ENCODE data around the gene GRID1. TPM values are rescaled to one million over a fixed set of nuclear protein-coding genes. Genes with fewer than 3 reads are reported as not detected.

Gene GRID1
- total RNA-seq, 1 experiment from 2014 or later: not detected

GRCh38 chr10:86067436-86068050, 299.1 kb downstream of the GRID1 start:
- Histone ChIP-seq H3K9me3 (ENCODE audit: insufficient read depth, low read depth) (no peaks in the 10 kb centered on the region), H3K36me3 (ENCODE audit: low read depth) (no peaks in the 10 kb centered on the region), H3K4me1 (replicated peaks; ENCODE audit: insufficient read depth) (no peaks in the 10 kb centered on the region), H3K4me2 (no peak overlapping the region), H3K27me3 (ENCODE audit: insufficient read depth, low read depth) (peaks cover 7% of the 10 kb centered on the region; the same call in 1 of the 2 replicates), H3K79me2 (ENCODE audit: low read depth) (no peaks in the 10 kb centered on the region), H3K9me2 (ENCODE audit: insufficient read depth) (no peaks in the 10 kb centered on the region), H2AFZ (no peak overlapping the region), H3K27ac (no peak overlapping the region), H3F3A (ENCODE audit: insufficient read depth, low read depth) (no peaks in the 10 kb centered on the region), H4K20me1 (ENCODE audit: insufficient read depth) (no peaks in the 10 kb centered on the region), H3K4me3 (no peak overlapping the region)
- intact Hi-C loops (cut with micrococcal nuclease; ENCODE audit: unreplicated experiment): no loop called here
- ChIA-PET POLR2A (ENCODE audit: unreplicated experiment) (no interaction called here), CTCF (no interaction called here)
- DNase-seq: no peak
- TF ChIP-seq EZH2 (IDR thresholded peaks at IDR 0.05; ENCODE audit: low read depth) (no peak), CTCF (conservative IDR thresholded peaks at IDR 0.05) (no peak)
- no TSS peak for BruUV-seq (replicated peaks)

GRCh38 chr10:86066696-86067095, 299.9 kb downstream of the GRID1 start:
- intact Hi-C loops (cut with micrococcal nuclease; ENCODE audit: unreplicated experiment): no loop called here
- no TSS peak for BruUV-seq (replicated peaks)
- H2AFZ ChIP-seq: no peak overlapping the region
- H3K9me2 ChIP-seq (ENCODE audit: insufficient read depth): no peaks in the 10 kb centered on the region
- H3K27ac ChIP-seq: no peak overlapping the region
- CTCF ChIA-PET: no interaction called here
- no peaks in the 10 kb centered on the region for H4K20me1 ChIP-seq (ENCODE audit: insufficient read depth)
- H3F3A ChIP-seq (ENCODE audit: insufficient read depth, low read depth): no peaks in the 10 kb centered on the region
- DNase-seq: no peak
- no peak for TF ChIP-seq EZH2 (IDR thresholded peaks at IDR 0.05; ENCODE audit: low read depth)
- no peak for TF ChIP-seq CTCF (conservative IDR thresholded peaks at IDR 0.05)
- no peak overlapping the region for H3K4me2 ChIP-seq
- POLR2A ChIA-PET (ENCODE audit: unreplicated experiment): no interaction called here
- H3K36me3 ChIP-seq (ENCODE audit: low read depth): no peaks in the 10 kb centered on the region
- H3K4me3 ChIP-seq: no peak overlapping the region
- H3K9me3 ChIP-seq (ENCODE audit: insufficient read depth, low read depth): no peaks in the 10 kb centered on the region
- peaks cover 7% of the 10 kb centered on the region; the same call in 1 of the 2 replicates for H3K27me3 ChIP-seq (ENCODE audit: insufficient read depth, low read depth)
- H3K4me1 ChIP-seq (replicated peaks; ENCODE audit: insufficient read depth): no peaks in the 10 kb centered on the region
- H3K79me2 ChIP-seq (ENCODE audit: low read depth): no peaks in the 10 kb centered on the region

GRCh38 chr10:86065711-86066251, 300.8 kb downstream of the GRID1 start:
- Histone ChIP-seq H3K4me2 (no peak overlapping the region), H3K79me2 (ENCODE audit: low read depth) (no peaks in the 10 kb centered on the region), H3K4me3 (no peak overlapping the region), H4K20me1 (ENCODE audit: insufficient read depth) (no peaks in the 10 kb centered on the region), H3K27me3 (ENCODE audit: insufficient read depth, low read depth) (peaks cover 7% of the 10 kb centered on the region; the same call in 1 of the 2 replicates), H3F3A (ENCODE audit: insufficient read depth, low read depth) (no peaks in the 10 kb centered on the region), H3K9me2 (ENCODE audit: insufficient read depth) (no peaks in the 10 kb centered on the region), H2AFZ (no peak overlapping the region), H3K36me3 (ENCODE audit: low read depth) (no peaks in the 10 kb centered on the region), H3K27ac (no peak overlapping the region), H3K9me3 (ENCODE audit: insufficient read depth, low read depth) (no peaks in the 10 kb centered on the region), H3K4me1 (replicated peaks; ENCODE audit: insufficient read depth) (no peaks in the 10 kb centered on the region)
- BruUV-seq (replicated peaks): no TSS peak
- POLR2A ChIA-PET (ENCODE audit: unreplicated experiment): no interaction called here
- TF ChIP-seq EZH2 (IDR thresholded peaks at IDR 0.05; ENCODE audit: low read depth): no peak
- no peak for TF ChIP-seq CTCF (conservative IDR thresholded peaks at IDR 0.05)
- no peak for DNase-seq
- intact Hi-C loops (cut with micrococcal nuclease; ENCODE audit: unreplicated experiment): no loop called here
- CTCF ChIA-PET: no interaction called here
